NCI-H446 (cell line): ENCODE data around the gene DZIP1.
A peak's percentile ranks its signal among the peaks of the same experiment; 100 is the strongest.
"Not testable (repeated sequence)": the region's sequence is repeated elsewhere in the genome, so short reads cannot be mapped to it uniquely, and the experiment has no call there.

ENCODE experiments used
- DNase-seq, 2 experiments: peaks; one replicate each; lab custom pipeline; 2025; lab: John Stamatoyannopoulos, UW

DZIP1 gene

GRCh38 chr13:95644601-95645052 lies at the start of gene DZIP1:
DZIP1 (minus strand) TSS chr13:95644706; CDS start chr13:95642029, 2,677 bp downstream.
- peak; percentile 23 to 63 for DNase-seq

GRCh38 chr13:95690986-95691385 lies 46.5 kb upstream of the DZIP1 start:
- not testable (repeated sequence) for DNase-seq

GRCh38 chr13:95689582-95689926 lies 45.0 kb upstream of the DZIP1 start:
- no peak for DNase-seq

- not testable (repeated sequence) for DNase-seq
Observed at GRCh38 chr13:95684960-95685359, 40.5 kb upstream of the DZIP1 start.

GRCh38 chr13:95684418-95684817 lies 39.9 kb upstream of the DZIP1 start:
- no peak for DNase-seq

GRCh38 chr13:95679722-95680121 lies 35.2 kb upstream of the DZIP1 start:
- no peak for DNase-seq

- DNase-seq: no peak
Observed at GRCh38 chr13:95678967-95679366, 34.5 kb upstream of the DZIP1 start.

GRCh38 chr13:95677564-95678266 lies 33.2 kb upstream of the DZIP1 start:
- no peak for DNase-seq

GRCh38 chr13:95676762-95677563 lies 32.5 kb upstream of the DZIP1 start, which contains the start of gene DNAJC3:
DNAJC3 (plus strand) TSS chr13:95677139; CDS start chr13:95677256, 117 bp downstream.
- DNase-seq: peak; percentile 37 to 84

- DNase-seq: no peak
Observed at GRCh38 chr13:95676105-95676761, 31.7 kb upstream of the DZIP1 start.

GRCh38 chr13:95671597-95671996 lies 27.1 kb upstream of the DZIP1 start:
- no peak for DNase-seq

- DNase-seq: not testable (repeated sequence)
Observed at GRCh38 chr13:95667235-95667634, 22.7 kb upstream of the DZIP1 start.

GRCh38 chr13:95660981-95661581 lies 16.6 kb upstream of the DZIP1 start:
- DNase-seq: peak in 1 of 2 experiments; percentile 33

GRCh38 chr13:95659500-95659899 lies 15.0 kb upstream of the DZIP1 start:
- no peak for DNase-seq

GRCh38 chr13:95656386-95657015 lies 12.0 kb upstream of the DZIP1 start:
- no peak for DNase-seq

GRCh38 chr13:95652821-95653220 lies 8.3 kb upstream of the DZIP1 start:
- no peak for DNase-seq

- no peak for DNase-seq
Observed at GRCh38 chr13:95652244-95652764, 7.8 kb upstream of the DZIP1 start.

- no peak for DNase-seq
Observed at GRCh38 chr13:95650696-95651095, 6.2 kb upstream of the DZIP1 start.

- no peak for DNase-seq
Observed at GRCh38 chr13:95647321-95647720, 2.8 kb upstream of the DZIP1 start.

- DNase-seq: no peak
Observed at GRCh38 chr13:95643936-95644598, 439 bp downstream of the DZIP1 start.

GRCh38 chr13:95643571-95643935 lies 953 bp downstream of the DZIP1 start:
- DNase-seq: no peak
